T-helper 2 cell treated with Interferon-gamma antibody and Interleukin-4, amounts not matched to agents 100 ng/mL and 5 ng/mL, for 36 hours (primary cell): Measurements from ENCODE around the gene AQP2. TPM values are rescaled to one million over a fixed set of nuclear protein-coding genes. Genes with fewer than 3 reads are reported as not detected.

Experiments used
- intact Hi-C: fragments of 100-400 bp; cut with micrococcal nuclease; formaldehyde crosslinking; loops from one replicate; pipeline ENCODE4 v1.15.1; 2023
- total RNA-seq: library from RNA; stranded (reverse); gene quantifications from 2 replicates; pipeline ENCODE4 v1.2.3, GENCODE V29; 2022

The AQP2 gene
- total RNA-seq, 1 donor from 2014 or later, result not detected

GRCh38 chr12:49955899-49956662 lies 5.5 kb downstream of the AQP2 start:
- intact Hi-C loops, result no loop called here

GRCh38 chr12:49956663-49957569 lies 6.4 kb downstream of the AQP2 start:
- intact Hi-C loops, result no loop called here

GRCh38 chr12:49957570-49957967 lies 7.0 kb downstream of the AQP2 start:
- intact Hi-C loops, result no loop called here

- intact Hi-C loops, result no loop called here
Observed at GRCh38 chr12:49959685-49960473, 9.3 kb downstream of the AQP2 start.

GRCh38 chr12:49960474-49961110 lies 10.1 kb downstream of the AQP2 start:
- intact Hi-C loops, result no loop called here

- intact Hi-C loops, result no loop called here
Observed at GRCh38 chr12:49961111-49961922, 10.8 kb downstream of the AQP2 start, which contains the start of gene AQP5. Gene AQP5, plus strand, starts transcription at chr12:49961872. Its CDS starts 146 bp downstream, at chr12:49962018.

GRCh38 chr12:49961993-49962764 lies 11.6 kb downstream of the AQP2 start:
- intact Hi-C loops, result no loop called here

GRCh38 chr12:49962861-49963765 lies 12.6 kb downstream of the AQP2 start:
- intact Hi-C loops, result no loop called here

GRCh38 chr12:49963976-49964815 lies 13.7 kb downstream of the AQP2 start:
- intact Hi-C loops, result no loop called here

GRCh38 chr12:49964849-49965624 lies 14.5 kb downstream of the AQP2 start:
- intact Hi-C loops, result no loop called here

- intact Hi-C loops, result no loop called here
Observed at GRCh38 chr12:49965836-49966235, 15.3 kb downstream of the AQP2 start.

GRCh38 chr12:49966511-49967041 lies 16.0 kb downstream of the AQP2 start:
- intact Hi-C loops, result loop anchor here (1.0 kb wide), 3 partner anchors 73 to 104 kb away; no protein-coding TSS in a partner anchor

GRCh38 chr12:49967042-49967776 lies 16.7 kb downstream of the AQP2 start:
- intact Hi-C loops, result loop anchor here (1.0 kb wide), 3 partner anchors 72 to 103 kb away; no protein-coding TSS in a partner anchor

- intact Hi-C loops, result loop anchor here (1.0 kb wide), 3 partner anchors 71 to 102 kb away; no protein-coding TSS in a partner anchor
Observed at GRCh38 chr12:49967777-49968250, 17.3 kb downstream of the AQP2 start.

GRCh38 chr12:49968471-49968870 lies 17.9 kb downstream of the AQP2 start:
- intact Hi-C loops, result no loop called here
